A172 (cell line): ENCODE data around the gene HAO2. TPM values are rescaled to one million over a fixed set of nuclear protein-coding genes. Genes with fewer than 3 reads are reported as not detected.
"Not testable (repeated sequence)": the region's sequence is repeated elsewhere in the genome, so short reads cannot be mapped to it uniquely, and the experiment has no call there.

Experiments
- DNase-seq: peaks from one replicate; pipeline ENCODE4 v3.0.0-alpha.2; 2015; ENCODE audit warnings: low spot score
- total RNA-seq: library from RNA; depleted of rRNA; stranded (reverse); fragments of >200 nt; shearing (Covaris generic); gene quantifications from 2 replicates; pipeline ENCODE4 v1.2.3, GENCODE V29; 2014; rRNA removed

Gene HAO2
- not detected in 2 replicates for total RNA-seq

DNA sequence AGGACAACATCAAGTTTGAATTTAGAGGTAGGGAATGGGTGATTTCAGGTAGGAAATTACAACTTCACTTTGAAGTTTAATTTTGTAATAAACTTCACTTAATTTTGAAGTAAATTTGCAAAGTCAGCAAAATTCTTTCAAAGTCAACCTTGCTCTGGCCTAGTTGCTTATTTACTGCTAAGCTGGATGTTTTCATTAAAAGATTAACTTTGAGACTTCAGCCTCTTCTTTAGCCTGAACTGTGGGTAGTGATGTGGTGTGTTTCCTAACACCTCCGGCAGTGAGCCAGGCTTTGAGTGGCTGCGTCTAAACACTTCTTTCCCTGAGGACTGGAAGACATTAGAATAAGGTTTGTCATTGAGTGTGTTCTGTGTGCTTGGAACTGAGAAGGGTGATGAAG is at the start of gene HAO2:
TSS of gene HAO2 (plus strand) at position 232 of the 400 bp plus-strand sequence. CDS start 12,301 bp downstream, outside the sequence.
- no peak for DNase-seq

DNA sequence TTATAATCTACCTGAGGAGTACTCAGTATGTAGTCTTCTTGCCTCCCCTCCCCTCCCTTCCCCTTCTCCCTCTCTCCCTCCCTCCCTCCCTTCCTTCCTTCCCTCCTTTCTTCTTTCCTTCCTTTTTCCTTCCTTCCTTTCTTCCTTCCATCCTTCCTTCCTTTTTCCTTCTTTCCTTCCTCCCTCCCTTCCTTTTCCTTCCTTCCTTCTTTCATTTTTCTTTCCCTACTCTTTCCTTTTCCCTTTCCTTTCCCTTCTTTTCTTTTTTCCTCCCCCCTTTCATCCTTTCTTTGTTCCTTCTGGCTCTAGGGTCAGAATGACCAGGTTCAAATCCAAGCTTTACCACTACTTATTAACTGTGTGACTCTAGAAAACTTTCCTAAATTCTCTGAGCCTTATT is 48.5 kb upstream of the HAO2 start:
- no peak for DNase-seq

DNA sequence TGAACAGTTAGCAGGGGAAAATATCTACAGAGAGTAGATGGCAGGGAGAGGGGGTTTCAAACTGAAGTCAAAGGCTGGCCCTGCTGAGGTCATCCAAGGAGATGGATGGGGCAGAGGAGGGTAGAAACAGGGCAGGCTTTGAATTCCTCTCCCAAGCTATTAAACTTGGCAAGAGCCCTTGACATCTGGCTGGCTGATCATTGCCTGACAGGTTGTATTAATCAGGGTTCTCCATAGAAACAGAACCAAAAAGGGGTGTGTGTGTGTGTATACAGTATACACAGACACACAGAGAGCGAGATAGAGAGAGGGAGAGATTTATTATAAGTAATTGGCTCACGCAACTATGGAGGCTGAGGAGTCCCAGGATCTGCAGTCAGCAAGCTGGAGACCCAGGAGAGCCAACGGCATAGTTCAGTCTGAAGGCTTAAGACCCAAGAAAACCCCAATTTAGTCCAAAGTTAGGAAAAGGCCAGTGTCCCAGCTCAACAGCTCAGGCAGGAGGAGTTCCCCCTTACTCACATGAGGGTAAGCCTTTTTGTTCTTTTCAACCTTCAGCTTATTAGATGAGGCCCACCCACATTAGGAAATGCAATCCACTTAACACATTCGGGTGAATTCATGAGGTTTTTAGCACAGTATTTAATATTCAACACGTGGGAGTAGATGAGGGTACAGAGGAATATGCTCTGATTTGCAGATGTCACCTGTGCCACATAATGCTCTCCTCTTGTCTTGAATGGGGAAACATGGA is 46.7 kb upstream of the HAO2 start:
- DNase-seq = no peak

DNA sequence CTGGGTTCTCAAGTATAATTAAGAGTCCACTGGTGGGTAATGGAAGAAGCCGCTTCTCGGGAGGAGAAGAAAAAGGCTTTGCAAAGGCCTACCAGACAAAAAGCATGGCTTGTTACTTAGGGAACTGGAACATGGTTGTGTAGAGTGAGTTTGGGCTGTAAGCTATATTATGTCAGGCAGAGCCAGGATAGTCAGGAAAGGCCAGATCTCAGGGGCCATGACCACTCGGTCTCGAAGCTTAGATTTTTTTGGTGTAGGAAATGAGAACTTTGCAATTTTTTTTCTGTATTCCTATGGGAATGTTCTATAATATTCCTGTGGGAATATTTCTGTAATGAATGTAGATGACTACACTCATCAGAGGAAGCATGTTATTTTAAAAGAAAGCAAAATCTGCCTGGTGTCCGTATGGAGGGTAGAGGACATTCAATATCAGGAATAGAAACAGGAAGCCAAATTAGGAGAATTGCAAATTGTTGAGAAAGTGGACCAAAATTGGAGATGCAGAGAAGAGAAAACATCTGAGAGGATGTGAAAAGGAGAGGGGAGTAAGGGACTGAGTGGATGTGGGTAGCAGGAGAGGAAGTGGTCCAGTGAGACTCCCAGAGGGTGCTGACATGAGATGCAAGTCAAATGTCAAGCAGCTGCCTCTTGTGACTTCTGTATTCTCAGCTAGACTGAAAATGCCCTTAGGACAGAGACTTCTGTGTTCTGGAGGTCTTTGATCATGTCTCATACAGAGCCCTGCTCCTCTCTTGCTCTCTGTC is 45.2 kb upstream of the HAO2 start:
- no peak for DNase-seq

DNA sequence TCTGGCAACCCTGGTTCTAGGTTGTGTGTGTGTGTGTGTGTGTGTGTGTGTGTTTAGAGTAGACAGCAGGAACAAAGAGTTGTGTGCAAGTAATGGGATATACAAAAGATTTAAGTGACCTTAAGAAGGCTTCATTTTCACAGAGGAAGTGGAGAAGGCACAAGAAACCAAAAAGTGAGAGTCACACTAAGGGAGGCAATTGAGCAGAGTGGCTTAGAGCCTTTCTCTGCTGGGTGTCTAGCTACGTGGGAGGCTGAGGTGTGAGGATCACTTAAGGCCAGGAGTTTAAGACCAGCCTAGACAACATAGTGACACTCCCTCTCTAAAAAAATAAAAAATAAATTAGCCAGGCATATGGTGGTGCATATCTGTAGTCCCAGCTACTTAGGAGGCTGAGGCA is 44.4 kb upstream of the HAO2 start:
- no peak for DNase-seq

DNA sequence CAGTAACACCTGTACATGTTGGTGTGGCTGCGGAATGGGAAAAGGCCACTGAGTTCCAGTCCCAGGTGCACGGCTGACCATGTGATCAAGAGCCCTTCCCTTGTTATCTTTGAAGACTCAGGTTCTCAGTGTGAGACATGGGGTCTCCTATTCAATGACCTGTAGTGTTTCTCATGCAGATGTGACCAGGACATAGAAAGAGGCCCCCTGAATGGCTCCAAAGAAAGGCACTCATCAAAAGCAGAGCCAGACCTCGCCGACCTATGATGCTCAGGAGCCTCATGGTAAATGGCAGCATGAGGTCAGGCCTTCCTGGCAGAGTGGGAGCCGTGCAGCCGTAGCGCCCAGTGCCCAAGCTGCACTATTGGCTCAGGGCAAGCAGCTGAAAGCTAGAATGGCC is 42.3 kb upstream of the HAO2 start:
- no peak for DNase-seq

DNA sequence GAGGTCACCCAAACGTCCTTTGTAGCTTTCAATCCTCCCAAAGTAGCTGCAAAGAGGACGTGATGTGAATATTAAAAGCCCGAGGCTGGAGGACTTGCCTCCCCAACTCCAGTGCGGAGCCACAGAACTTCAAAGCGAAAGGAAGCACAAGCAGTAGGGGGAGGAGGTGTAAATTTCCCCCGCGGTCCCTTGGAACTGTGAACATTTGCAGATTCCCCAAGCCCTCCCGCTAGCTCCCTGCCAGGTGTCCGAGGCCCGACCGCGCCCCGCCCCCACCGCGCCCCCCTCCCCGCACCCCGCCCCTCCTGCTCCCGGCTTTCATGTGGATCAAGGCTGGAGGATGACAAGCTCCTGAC is 41.5 kb upstream of the HAO2 start:
- no peak for DNase-seq

DNA sequence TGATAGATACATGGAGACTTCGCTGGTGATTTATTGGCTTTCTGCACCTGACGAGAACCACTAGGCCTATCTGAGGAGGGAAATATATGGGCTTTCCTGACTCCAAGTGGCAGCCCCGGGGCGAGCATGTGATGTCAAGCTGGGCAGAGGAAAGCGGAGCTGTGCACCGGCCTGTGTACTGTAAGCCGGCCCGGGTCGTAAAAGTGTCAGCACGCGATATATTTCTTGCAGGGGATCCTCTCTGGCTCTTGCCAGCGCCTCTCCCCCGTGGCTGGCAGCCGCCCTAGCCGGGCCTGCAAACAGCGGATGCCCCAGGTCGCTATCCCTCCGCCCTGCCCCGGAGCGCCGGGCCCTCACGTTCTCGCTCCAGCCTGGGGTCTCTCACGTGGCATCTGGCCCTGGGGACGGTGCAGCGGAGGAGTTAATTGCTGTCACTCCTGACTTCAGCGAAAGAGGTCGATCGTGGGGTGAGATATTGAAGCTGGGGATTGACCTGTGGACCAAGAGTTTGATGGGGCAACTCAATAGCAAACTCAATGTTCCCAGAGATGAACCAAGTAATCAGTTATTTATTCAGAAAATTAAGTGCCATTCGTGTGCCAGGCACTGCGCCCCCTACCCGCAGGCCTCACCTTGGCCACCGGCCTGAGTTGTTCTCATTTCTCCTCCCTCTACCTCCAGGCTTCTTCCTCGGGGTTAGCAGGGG is 41.0 kb upstream of the HAO2 start:
- no peak for DNase-seq

DNA sequence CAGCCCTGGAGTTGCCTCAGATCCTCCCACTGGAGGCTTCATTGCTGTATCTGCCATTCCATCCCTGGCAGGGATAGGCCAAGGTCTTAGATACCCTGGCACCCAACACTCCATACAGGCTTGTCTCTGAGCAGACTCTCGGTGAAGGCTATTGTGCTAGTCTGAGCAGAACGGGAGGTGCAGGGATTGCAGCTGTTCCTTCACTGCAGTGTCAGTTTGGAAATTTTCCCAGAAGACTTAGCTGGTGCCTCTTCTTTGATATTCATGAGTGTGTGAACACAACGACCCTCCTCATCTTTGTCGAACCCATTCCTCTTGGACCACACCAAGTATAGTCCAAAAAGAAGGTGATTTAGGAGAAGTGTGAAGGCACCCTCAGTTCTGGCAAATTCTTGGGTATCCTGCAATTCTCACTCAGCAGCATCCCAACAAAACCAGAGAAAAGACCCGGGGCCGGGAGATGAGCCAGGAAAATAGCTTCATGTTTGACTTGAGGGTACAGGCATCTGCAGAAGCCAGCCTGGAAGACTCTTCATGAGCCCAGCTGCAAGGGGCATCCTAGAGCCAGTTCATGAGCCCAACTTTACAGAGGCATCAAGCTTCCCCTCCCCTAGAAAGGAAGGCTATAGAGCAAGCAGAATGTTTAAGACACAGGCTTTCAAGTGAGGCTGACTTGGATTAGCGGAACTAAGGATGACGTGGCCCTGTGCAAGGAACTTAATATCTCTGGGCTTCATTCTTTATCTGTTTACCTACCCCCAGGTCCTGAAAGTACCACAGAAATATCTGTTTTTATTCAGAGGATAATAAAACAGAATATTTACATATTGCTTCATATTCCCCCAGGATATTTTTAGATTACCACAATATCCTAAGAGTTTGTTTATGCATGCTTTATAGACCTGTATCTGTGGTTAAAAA is 38.8 kb upstream of the HAO2 start:
- no peak for DNase-seq

DNA sequence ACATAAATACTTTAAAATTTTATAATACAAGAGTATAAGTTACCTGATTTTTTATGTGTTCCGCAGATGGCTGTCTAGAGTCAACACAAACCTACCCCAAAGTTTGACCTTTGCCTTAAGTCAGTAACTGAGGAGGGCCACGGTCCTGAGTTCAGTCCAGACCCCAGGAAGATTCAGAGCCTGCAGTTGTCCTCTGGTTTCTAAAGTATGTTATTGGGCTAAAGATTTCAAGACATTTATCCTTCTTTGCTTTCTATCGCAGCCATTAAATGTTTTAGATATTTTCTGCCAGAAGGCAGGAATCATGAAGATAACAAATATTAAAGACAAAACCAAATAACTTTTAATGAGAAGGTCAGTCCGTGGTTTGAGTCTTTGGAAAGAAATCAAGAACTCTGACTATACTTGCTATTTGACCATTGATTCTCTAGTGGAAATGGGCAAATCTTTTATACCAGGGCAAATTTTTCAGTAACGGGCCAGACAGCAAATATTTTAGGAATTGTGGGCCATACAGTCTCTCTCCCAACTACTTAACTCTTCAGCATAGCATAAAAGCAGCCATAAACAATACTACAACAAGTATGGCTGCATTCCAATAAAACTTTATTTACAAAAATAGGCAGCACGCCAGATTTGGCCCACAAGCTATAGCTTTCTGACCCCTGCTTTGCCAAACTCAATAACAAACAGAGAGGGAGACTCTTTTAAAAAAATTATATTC is 38.0 kb upstream of the HAO2 start:
- no peak for DNase-seq

DNA sequence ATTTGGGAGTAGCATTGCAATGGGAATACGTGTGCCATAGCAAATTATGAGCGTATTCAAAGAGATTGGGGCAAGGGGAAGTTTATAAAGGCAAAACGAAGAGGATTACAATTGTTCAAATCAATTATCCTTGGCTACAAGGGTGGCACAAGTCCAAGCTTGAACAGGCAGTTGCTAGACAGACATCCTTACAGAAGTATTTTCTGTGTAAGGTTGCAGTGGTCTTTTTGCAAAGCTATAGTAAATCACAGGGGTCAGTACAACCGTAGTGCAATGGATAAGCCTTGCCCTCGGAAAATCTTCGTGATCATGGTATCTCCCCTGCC is 37.4 kb upstream of the HAO2 start:
- DNase-seq = no peak

DNA sequence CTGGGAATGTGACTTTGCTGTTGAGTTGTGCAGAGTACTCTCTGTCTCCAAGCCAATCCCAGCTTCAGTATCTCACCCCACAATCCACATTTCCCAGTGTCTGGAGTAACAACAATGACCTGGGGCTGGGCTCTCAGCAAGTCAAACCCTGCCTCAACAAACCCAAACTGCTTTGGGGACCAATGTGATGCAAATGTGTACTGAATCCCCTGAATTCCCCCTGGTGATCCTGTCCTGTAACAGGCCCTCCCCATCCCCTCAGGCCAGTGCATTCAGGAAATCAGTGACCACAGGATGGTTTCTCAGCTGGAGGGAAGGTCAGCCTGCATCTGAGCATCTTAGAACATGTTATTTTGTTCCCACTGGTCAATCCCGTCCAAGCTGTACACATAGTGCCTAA is 36.7 kb upstream of the HAO2 start:
- no peak for DNase-seq

DNA sequence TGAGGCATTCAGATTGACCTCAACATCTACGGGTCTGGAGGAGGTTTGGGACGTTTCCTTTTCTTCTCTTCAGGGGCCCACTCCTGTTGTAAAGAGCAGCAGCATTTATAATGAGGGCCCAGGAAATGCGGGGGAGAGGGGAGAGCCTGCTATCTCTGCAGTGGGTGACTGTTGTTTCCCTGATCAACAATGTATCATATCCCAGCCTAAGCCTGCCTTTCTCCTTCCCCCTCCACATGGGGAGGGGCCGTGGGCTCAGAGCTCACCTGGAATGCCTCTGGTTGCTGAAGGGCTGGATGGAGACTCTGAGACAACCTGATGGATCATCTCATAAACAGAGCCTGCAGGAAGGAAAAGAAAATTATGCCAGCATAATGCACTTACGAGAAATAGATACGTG is 36.0 kb upstream of the HAO2 start:
- DNase-seq = no peak

DNA sequence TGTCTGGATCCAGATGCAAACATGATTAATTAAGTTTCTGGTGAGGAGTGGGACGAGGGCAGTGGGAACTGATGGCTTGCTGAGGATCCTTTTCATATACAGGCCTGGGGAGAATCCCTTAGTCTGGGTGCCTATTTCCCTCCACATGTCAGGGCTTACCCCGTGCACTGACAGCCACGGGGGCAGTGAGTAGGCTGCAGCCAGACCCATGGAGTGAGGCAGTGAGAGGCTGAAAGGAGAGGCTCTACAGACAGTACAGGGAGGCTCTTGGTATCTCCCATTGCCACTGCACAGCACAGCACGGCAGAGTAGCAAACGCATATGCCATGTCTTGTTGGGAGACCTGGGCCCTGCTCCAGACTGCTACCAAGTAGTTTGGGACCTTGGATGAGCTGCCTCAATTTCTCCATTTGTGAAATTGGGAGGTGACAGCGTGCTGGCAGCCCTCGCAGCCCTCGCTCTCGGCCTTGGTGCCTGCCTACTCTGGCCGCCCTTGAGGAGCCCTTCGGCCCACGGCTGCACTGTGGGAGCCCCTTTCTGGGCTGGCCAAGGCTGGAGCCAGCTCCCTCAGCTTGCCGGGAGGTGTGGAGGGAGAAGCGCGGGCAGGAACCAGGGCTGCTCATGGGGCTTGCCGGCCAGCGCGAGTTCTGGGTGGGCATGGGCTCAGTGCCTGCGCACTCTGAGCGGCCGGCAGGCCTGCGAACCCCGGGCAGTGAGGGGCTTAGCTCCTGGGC is 35.3 kb upstream of the HAO2 start:
- DNase-seq = no peak

DNA sequence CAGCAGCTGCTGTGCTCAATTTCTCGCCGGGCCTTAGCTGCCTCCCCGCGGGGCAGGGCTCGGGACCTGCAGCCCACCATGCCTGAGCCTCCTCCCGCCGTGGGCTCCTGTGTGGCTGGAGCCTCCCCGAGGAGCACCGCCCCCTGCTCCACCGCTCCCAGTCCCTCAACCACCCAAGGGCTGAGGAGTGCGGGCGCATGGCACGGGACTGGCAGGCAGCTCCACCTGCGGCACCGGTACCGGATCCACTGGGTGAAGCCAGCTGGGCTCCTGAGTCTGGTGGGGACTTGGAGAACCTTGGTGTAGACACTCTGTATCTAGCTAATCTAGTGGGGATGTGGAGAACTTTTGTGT is 34.7 kb upstream of the HAO2 start:
- DNase-seq = not testable (repeated sequence)

DNA sequence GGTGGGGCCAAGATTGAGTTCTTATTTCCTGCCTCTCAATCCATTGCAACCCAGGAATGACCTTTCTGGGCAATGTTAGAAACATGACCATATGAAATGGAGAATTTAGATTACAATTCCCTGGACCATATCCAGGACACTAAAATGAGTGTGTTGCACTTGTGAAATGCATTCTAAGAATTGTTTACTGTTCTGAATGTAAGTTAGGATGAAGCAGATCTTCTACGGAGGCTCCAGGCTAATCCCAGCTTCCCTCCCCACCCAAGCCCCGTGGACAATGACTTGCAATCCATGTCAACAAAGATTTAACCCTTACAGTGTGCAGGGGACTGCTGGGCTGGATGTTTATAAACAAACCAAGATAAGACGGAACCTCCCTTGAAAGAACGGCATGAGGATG is 31.7 kb upstream of the HAO2 start:
- DNase-seq = no peak

DNA sequence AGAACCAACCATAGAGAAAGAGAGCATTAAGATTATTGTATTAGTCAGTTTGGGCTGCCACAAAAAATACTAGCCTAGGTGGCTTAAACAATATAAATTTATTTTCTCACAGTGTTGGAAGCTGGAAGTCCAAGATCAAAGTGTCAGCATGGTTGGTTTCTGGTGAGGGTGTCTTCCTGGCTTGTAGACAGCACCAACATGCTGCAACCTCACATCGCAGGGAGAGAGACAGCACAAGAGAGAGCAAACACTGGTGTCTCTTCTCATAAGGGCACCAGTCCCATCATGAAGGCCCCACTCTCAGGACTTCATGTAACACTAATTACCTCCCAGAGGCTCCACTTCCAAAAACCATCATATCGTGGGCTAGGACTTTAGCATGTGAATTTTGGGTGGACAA is 30.6 kb upstream of the HAO2 start:
- DNase-seq = no peak

DNA sequence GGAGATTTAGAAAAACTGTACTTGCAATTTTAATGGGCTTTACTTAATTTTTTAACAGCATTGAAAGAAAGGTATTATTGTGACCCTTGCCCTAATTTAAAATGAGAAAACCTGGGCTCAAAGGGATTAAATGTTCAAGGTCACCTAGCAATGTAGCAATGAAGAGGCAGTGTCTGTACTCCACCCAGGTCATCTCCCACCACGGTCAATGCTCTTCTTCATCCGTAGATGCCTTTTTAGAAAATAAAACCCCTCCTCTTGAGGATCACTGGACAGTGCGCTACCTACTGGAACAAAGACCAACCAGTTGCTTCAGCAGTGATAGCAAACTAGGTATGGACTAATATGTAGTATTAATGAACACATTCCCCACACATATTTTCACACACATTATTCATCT is 29.8 kb upstream of the HAO2 start:
- no peak for DNase-seq

DNA sequence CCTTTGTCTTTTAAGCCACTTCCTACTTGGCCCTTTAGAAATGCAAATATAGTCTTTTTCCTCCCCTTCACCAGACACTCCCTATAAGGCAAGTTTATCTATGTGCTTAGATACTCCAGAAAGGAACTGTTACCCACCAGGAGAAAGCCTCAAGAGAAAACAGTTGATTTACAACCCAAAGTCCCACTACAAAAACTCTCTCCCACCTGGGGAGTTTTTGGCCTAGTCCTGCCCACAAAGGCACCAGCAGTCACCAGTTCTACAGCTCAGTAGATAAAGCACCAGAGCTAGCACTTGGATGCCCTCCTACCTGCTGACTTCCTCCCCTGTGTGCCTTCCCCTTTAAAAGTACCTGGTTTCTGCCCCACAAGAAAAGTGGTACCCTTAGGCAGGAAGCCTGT is 27.7 kb upstream of the HAO2 start:
- no peak for DNase-seq

DNA sequence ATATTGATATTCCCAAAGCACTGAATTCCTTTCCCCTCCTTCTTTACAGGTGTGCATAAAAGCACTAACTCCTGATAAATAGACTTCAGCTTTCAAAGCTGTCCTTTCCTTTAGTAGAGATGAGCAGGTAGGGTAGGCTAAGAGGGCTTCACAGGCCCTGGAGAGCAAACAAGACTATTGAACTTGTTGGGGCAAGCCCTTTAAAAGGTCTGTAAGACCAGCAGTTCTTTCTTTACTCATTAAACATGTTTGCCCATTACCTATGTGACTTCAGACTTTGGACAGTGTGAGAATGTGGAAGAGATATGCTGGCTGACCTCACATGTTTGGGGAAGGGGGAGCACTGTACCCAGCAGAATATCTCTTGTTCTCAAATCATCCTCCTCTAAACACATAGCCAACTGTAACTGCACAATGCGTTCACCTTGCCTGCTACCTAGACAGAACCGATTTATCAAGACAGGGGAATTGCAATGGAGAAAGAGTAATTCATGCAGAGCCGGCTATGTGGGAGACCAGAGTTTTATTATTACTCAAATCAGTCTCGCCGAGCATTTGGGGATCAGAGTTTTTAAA is 27.1 kb upstream of the HAO2 start:
- no peak for DNase-seq
